Measurements from ENCODE around the gene CDIP1.

Gene CDIP1

GRCh38 chr16:4525069-4525468 is 13.5 kb downstream of the CDIP1 start:
- Histone ChIP-seq H3K79me2 (ENCODE audit: insufficient read depth, low read length) (no peaks in the 10 kb centered on the region), H4K20me1 (ENCODE audit: insufficient read depth, low read length) (no peaks in the 10 kb centered on the region), H3K36me3 (ENCODE audit: insufficient read depth, low read length) (no peaks in the 10 kb centered on the region), H3K4me1 (ENCODE audit: insufficient read depth, low read length, severe bottlenecking) (peaks cover 27% of the 10 kb centered on the region), H2AFZ (ENCODE audit: low read length) (no peak overlapping the region), H3K9me3 (ENCODE audit: low read length) (no peaks in the 10 kb centered on the region), H3K4me2 (ENCODE audit: low read length) (no peak overlapping the region), H3K4me3 (ENCODE audit: low read depth, low read length, poor library complexity, severe bottlenecking) (no peak overlapping the region), H3K27ac (ENCODE audit: low read depth, low read length, poor library complexity, severe bottlenecking) (no peak overlapping the region), H3F3A (ENCODE audit: insufficient read depth, low read length) (no peaks in the 10 kb centered on the region), H3K9me2 (ENCODE audit: low read depth, low read length) (no peaks in the 10 kb centered on the region), H3K9ac (ENCODE audit: low read length) (no peak overlapping the region), H3K27me3 (ENCODE audit: insufficient read depth, low read length) (no peaks in the 10 kb centered on the region)
- no peak for TF ChIP-seq CTCF (IDR thresholded peaks at IDR 0.05; ENCODE audit: low read length)
- TF ChIP-seq EZH2 (IDR thresholded peaks at IDR 0.05; ENCODE audit: borderline replicate concordance, low read length): no peak

- Histone ChIP-seq H3K9ac (ENCODE audit: low read length) (no peak overlapping the region), H3K9me3 (ENCODE audit: low read length) (no peaks in the 10 kb centered on the region), H3K4me1 (ENCODE audit: insufficient read depth, low read length, severe bottlenecking) (peaks cover 22% of the 10 kb centered on the region), H3K27ac (ENCODE audit: low read depth, low read length, poor library complexity, severe bottlenecking) (no peak overlapping the region), H3K9me2 (ENCODE audit: low read depth, low read length) (no peaks in the 10 kb centered on the region), H3K36me3 (ENCODE audit: insufficient read depth, low read length) (no peaks in the 10 kb centered on the region), H2AFZ (ENCODE audit: low read length) (no peak overlapping the region), H3K4me2 (ENCODE audit: low read length) (no peak overlapping the region), H3K4me3 (ENCODE audit: low read depth, low read length, poor library complexity, severe bottlenecking) (no peak overlapping the region), H3F3A (ENCODE audit: insufficient read depth, low read length) (no peaks in the 10 kb centered on the region), H3K79me2 (ENCODE audit: insufficient read depth, low read length) (no peaks in the 10 kb centered on the region), H4K20me1 (ENCODE audit: insufficient read depth, low read length) (no peaks in the 10 kb centered on the region), H3K27me3 (ENCODE audit: insufficient read depth, low read length) (no peaks in the 10 kb centered on the region)
- TF ChIP-seq EZH2 (IDR thresholded peaks at IDR 0.05; ENCODE audit: borderline replicate concordance, low read length): no peak
- TF ChIP-seq CTCF (IDR thresholded peaks at IDR 0.05; ENCODE audit: low read length): no peak
Measured at GRCh38 chr16:4524571-4524970, 14.0 kb downstream of the CDIP1 start.

GRCh38 chr16:4523686-4524085 is 14.9 kb downstream of the CDIP1 start:
- Histone ChIP-seq H3K9me2 (ENCODE audit: low read depth, low read length) (no peaks in the 10 kb centered on the region), H3K36me3 (ENCODE audit: insufficient read depth, low read length) (no peaks in the 10 kb centered on the region), H3K4me1 (ENCODE audit: insufficient read depth, low read length, severe bottlenecking) (peaks cover 13% of the 10 kb centered on the region), H4K20me1 (ENCODE audit: insufficient read depth, low read length) (no peaks in the 10 kb centered on the region), H3K4me2 (ENCODE audit: low read length) (no peak overlapping the region), H3K9me3 (ENCODE audit: low read length) (no peaks in the 10 kb centered on the region), H2AFZ (ENCODE audit: low read length) (no peak overlapping the region), H3F3A (ENCODE audit: insufficient read depth, low read length) (no peaks in the 10 kb centered on the region), H3K27ac (ENCODE audit: low read depth, low read length, poor library complexity, severe bottlenecking) (no peak overlapping the region), H3K79me2 (ENCODE audit: insufficient read depth, low read length) (no peaks in the 10 kb centered on the region), H3K4me3 (ENCODE audit: low read depth, low read length, poor library complexity, severe bottlenecking) (no peak overlapping the region), H3K27me3 (ENCODE audit: insufficient read depth, low read length) (no peaks in the 10 kb centered on the region), H3K9ac (ENCODE audit: low read length) (no peak overlapping the region)
- no peak for TF ChIP-seq EZH2 (IDR thresholded peaks at IDR 0.05; ENCODE audit: borderline replicate concordance, low read length)
- no peak for TF ChIP-seq CTCF (IDR thresholded peaks at IDR 0.05; ENCODE audit: low read length)

Data from OCI-LY1 (cell line).